Activated T-cell treated with anti-CD3 and anti-CD28 coated beads, Interleukin-2, amount 50 U/mL, for 48 hours (primary cell): ENCODE results near the gene SNX5.
A peak's percentile ranks its signal among the peaks of the same experiment; 100 is the strongest.

ENCODE experiments used
- DNase-seq, 2 experiments: peaks; one replicate each; pipeline ENCODE4 v3.0.0-alpha.2; 2020

The SNX5 gene

GRCh38 chr20:17911927-17912326, 56.7 kb downstream of the SNX5 start:
- DNase-seq, result no peak

- DNase-seq, result no peak
These were observed 57.7 kb downstream of the SNX5 start for GRCh38 chr20:17910828-17911294.

- DNase-seq, result no peak
These were observed 58.7 kb downstream of the SNX5 start for GRCh38 chr20:17909869-17910321.

- no peak for DNase-seq
These were observed 63.0 kb downstream of the SNX5 start for GRCh38 chr20:17905544-17905943.

- no peak for DNase-seq
These were observed 64.6 kb downstream of the SNX5 start for GRCh38 chr20:17904027-17904426.

- no peak for DNase-seq
These were observed 66.0 kb downstream of the SNX5 start for GRCh38 chr20:17902531-17903083.

GRCh38 chr20:17901971-17902370, 66.6 kb downstream of the SNX5 start:
- no peak for DNase-seq

- peak; percentile 73 to 74 for DNase-seq
These were observed 70.0 kb downstream of the SNX5 start for GRCh38 chr20:17898548-17898994.

GRCh38 chr20:17897566-17898307, 70.9 kb downstream of the SNX5 start:
- DNase-seq, result no peak

- DNase-seq, result no peak
These were observed 71.7 kb downstream of the SNX5 start for GRCh38 chr20:17896771-17897369.

GRCh38 chr20:17896193-17896723, 72.3 kb downstream of the SNX5 start:
- no peak for DNase-seq

GRCh38 chr20:17895641-17896171, 72.9 kb downstream of the SNX5 start:
- DNase-seq, result peak; percentile 79 to 82

- no peak for DNase-seq
These were observed 75.1 kb downstream of the SNX5 start for GRCh38 chr20:17893445-17893844.

GRCh38 chr20:17892189-17892938, 76.2 kb downstream of the SNX5 start:
- no peak for DNase-seq
